Prostate gland (tissue), 2 donors: ENCODE results near the gene UNC5C. TPM values are rescaled to one million over a fixed set of nuclear protein-coding genes. Genes with fewer than 3 reads are reported as not detected.

ENCODE experiments used
- DNase-seq: peaks from one replicate; pipeline ENCODE4 v3.0.0-alpha.2; 2019; ENCODE audit warnings: low spot score
- H3K27ac ChIP-seq, 2 donors: fragments of 200-600 bp; sonication (generic); 2 replicates each; pipeline ENCODE4 v1.5.1; 2017 to 2019
- H3K27me3 ChIP-seq: fragments of 200-600 bp; sonication (generic); replicated peaks from 2 replicates; pipeline ENCODE4 v1.5.1; 2019; ENCODE audit not compliant: insufficient read depth
- H3K36me3 ChIP-seq, 2 donors: fragments of 200-600 bp; sonication (generic); 1 replicate in 1 of 2; 2 replicates in 1 of 2; pipeline versions ENCODE4 v1.5.1 to v1.8.1; 2017 to 2019
- H3K4me1 ChIP-seq: fragments of 200-600 bp; sonication (generic); replicated peaks from 2 replicates; pipeline ENCODE4 v1.5.1; 2019
- H3K4me3 ChIP-seq, 2 donors: fragments of 200-600 bp; sonication (generic); 2 replicates each; pipeline ENCODE4 v1.5.1; 2017 to 2019
- H3K9me3 ChIP-seq: fragments of 200-600 bp; sonication (generic); 2 replicates; pipeline ENCODE4 v1.5.1; 2017
- POLR2A ChIP-seq: fragments of 450-650 bp; IDR thresholded peaks from one replicate; pipeline ENCODE4 v1.6.1; 2016; ENCODE audit warnings: antibody characterized with exemption, mild to moderate bottlenecking
- POLR2AphosphoS5 ChIP-seq: sonication (generic); formaldehyde crosslinking; IDR thresholded peaks from one replicate; pipeline ENCODE4 v1.6.1; 2017; ENCODE audit warnings: antibody characterized with exemption
- WGBS: methylation state at CpG from one replicate; pipeline ENCODE4 v1.1.5; 2018; 5-methylcytosine and 5-hydroxymethylcytosine counted together
- intact Hi-C: fragments of 100-400 bp; cut with DNase I; formaldehyde crosslinking; loops from one replicate; pipeline ENCODE4 v1.14.2; 2022
- total RNA-seq, 2 donors: library from RNA; depleted of rRNA; stranded (reverse); fragments of >200 nt; gene quantifications; one replicate each; pipeline ENCODE4 v1.1.0, GENCODE V29; 2016
- TF ChIP-seq, protein P1 (sequence below), 4 experiments: fragments of 200-600 bp in 2 of 4; fragments of 450-650 bp in 2 of 4; sonication (generic) in 2 of 4; IDR thresholded peaks; 1 replicate in 3 of 4; 2 replicates in 1 of 4; pipeline ENCODE4 v1.5.1; 2016 to 2019; ENCODE audit warnings: antibody characterized with exemption in 4 of 4, mild to moderate bottlenecking in 2 of 4, moderate library complexity in 2 of 4

The UNC5C gene
- total RNA-seq, 2 donors from 2014 or later: 1.8 to 15.5 TPM

DNA sequence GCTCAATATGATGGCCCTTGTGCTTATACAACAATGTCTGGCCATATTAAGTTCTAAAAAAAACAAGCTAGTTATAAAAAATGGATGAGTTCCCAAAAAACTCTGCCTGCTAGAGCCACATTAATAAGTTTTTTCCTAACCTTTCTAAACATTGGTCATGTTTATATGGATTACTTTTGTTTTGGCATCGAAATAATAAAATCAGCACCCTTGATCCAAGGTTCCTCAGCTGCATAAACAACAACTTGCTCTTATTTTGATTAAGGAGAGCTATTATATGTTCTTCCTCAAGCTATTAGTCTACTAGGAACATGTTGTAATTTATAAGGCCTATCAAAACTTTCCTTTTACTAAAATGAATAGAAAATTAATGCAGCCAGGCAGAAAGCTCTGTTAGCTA, 48.4 kb downstream of the UNC5C start:
- TF ChIP-seq POLR2AphosphoS5 (no peak), POLR2A (no peak)
- TF ChIP-seq, protein P1, sequence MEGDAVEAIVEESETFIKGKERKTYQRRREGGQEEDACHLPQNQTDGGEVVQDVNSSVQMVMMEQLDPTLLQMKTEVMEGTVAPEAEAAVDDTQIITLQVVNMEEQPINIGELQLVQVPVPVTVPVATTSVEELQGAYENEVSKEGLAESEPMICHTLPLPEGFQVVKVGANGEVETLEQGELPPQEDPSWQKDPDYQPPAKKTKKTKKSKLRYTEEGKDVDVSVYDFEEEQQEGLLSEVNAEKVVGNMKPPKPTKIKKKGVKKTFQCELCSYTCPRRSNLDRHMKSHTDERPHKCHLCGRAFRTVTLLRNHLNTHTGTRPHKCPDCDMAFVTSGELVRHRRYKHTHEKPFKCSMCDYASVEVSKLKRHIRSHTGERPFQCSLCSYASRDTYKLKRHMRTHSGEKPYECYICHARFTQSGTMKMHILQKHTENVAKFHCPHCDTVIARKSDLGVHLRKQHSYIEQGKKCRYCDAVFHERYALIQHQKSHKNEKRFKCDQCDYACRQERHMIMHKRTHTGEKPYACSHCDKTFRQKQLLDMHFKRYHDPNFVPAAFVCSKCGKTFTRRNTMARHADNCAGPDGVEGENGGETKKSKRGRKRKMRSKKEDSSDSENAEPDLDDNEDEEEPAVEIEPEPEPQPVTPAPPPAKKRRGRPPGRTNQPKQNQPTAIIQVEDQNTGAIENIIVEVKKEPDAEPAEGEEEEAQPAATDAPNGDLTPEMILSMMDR (IDR thresholded peaks at IDR 0.05): no peak
- Histone ChIP-seq H3K36me3 (no peaks in the 10 kb centered on the region), H3K4me1 (no peaks in the 10 kb centered on the region), H3K9me3 (no peaks in the 10 kb centered on the region), H3K27me3 (no peaks in the 10 kb centered on the region), H3K4me3 (no peak overlapping the region), H3K27ac (no peak overlapping the region)
- no peak for DNase-seq
- intact Hi-C loops: no loop called here
- WGBS: 35% methylated on average over 1 of the region's 1 CpG

DNA sequence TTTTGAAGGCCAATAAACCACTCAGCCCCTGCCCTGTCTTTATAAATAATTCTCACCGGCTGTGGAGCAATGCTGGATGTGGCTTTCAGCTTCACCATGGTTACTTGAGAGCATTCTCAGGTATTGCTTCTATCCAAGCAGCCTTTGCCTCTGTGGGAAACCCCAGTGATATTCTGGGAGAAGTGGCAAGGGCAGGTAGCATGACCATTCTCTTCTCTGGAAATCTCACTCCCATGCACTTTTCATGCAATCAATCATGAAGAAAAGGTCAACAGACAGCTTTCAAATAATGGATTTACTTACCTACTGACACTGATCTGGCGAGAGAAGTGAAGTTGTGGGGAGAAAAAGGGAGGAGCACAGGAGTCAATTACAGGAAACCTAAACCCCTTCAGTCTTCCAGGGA, 49.5 kb downstream of the UNC5C start:
- Histone ChIP-seq H3K27ac (no peak overlapping the region), H3K4me3 (no peak overlapping the region), H3K9me3 (no peaks in the 10 kb centered on the region), H3K36me3 (no peaks in the 10 kb centered on the region), H3K4me1 (no peaks in the 10 kb centered on the region), H3K27me3 (no peaks in the 10 kb centered on the region)
- intact Hi-C loops: no loop called here
- no peak for TF ChIP-seq POLR2A
- TF ChIP-seq, protein P1 (IDR thresholded peaks at IDR 0.05): no peak
- no peak for TF ChIP-seq POLR2AphosphoS5
- no peak for DNase-seq
- WGBS: 64% methylated on average over 2 of the region's 2 CpGs

DNA sequence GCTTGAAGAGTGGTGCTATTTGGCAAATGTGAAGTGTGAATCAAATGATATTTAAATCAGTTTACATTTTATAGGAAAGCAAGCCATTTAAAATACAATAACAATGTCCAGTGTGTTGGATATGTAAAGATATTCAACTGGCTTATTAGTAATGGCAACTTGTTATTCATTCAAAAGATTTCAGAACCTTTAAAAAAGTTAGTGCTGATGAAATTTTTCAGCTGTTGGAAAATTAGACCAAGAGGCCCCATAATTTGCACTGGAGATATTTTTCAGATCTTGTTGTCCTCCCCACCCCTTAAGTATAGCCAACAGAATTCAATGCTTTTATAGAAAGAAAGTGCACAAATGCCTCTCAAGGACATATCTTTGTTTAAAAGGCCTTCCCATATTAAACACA, 54.6 kb downstream of the UNC5C start:
- Histone ChIP-seq H3K27ac (no peak overlapping the region), H3K4me3 (no peak overlapping the region), H3K9me3 (no peaks in the 10 kb centered on the region), H3K27me3 (no peaks in the 10 kb centered on the region), H3K4me1 (no peaks in the 10 kb centered on the region), H3K36me3 (no peaks in the 10 kb centered on the region)
- intact Hi-C loops: no loop called here
- no peak for DNase-seq
- no peak for TF ChIP-seq POLR2A
- TF ChIP-seq, protein P1 (IDR thresholded peaks at IDR 0.05): no peak

DNA sequence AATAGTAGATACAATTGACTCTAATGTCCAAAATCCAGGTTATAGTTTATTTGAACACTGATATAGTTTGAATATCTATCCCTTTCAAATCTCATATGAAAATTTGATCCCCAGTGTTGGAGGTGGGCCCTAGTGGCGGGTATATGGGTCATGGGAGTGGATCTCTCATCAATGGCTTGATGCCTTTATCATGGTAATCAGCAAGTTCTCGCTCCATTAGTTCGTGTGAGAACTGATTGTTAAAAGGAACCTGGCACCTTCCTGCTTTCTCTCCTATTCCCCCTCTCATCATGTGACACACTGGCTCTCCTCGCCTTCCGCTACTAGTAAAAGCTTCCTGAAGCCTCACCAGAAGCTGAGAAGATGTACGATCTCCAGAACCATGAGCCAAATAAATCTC, 70.1 kb downstream of the UNC5C start:
- TF ChIP-seq POLR2AphosphoS5 (no peak), POLR2A (no peak)
- TF ChIP-seq, protein P1 (IDR thresholded peaks at IDR 0.05): no peak
- WGBS: 91% methylated on average over 6 of the region's 6 CpGs
- intact Hi-C loops: no loop called here

DNA sequence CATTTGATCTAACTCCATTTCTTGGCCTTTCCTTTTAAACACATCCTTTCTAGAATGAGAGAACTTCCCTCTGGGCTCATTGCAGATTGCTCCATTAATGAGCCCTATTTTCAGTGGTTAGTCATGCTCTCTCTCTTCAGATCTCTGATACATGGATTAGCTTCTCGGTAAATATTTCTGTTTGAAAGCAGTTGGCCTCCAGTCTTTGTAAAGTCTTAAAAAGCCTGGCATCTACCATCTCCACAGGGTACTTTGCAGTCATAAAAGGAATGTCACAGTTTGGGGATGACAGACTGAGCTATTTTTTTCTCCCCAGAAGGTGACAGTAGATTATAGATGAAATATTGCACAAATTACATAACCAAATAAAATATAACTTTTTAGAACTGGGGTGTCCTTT, 72.7 kb downstream of the UNC5C start:
- no peak for TF ChIP-seq POLR2AphosphoS5
- no peak for TF ChIP-seq POLR2A
- TF ChIP-seq, protein P1 (IDR thresholded peaks at IDR 0.05): no peak
- H3K4me3 ChIP-seq: no peak overlapping the region
- H3K9me3 ChIP-seq: no peaks in the 10 kb centered on the region
- 22% methylated on average over 1 of the region's 1 CpG for WGBS
- no peak for DNase-seq
- intact Hi-C loops: no loop called here
- no peak overlapping the region for H3K27ac ChIP-seq
- no peaks in the 10 kb centered on the region for H3K36me3 ChIP-seq
- H3K27me3 ChIP-seq: no peaks in the 10 kb centered on the region
- H3K4me1 ChIP-seq: no peaks in the 10 kb centered on the region

More for the DNA sequence above, 70.1 kb downstream of the UNC5C start:
- no peaks in the 10 kb centered on the region for H3K36me3 ChIP-seq
- no peak for DNase-seq
- H3K9me3 ChIP-seq: no peaks in the 10 kb centered on the region
- H3K4me1 ChIP-seq: no peaks in the 10 kb centered on the region
- no peak overlapping the region for H3K4me3 ChIP-seq
- H3K27me3 ChIP-seq: no peaks in the 10 kb centered on the region
- H3K27ac ChIP-seq: no peak overlapping the region
